HL-60/S4 treated with phorbol 12-myristate 13-acetate at 8.2 ng/mL for 4 days and 3 days (cell line): Measurements from ENCODE around the gene TMEM272.

Source experiments
- in situ Hi-C: fragments of 300-500 bp; cut with MboI; formaldehyde crosslinking; loops from 2 replicates; pipeline ENCODE4 v1.15.0; 2022; ENCODE audit warnings: low sequenced_read_pairs

The TMEM272 gene

GRCh38 chr13:51856027-51856736 is 11.2 kb upstream of the TMEM272 start:
- in situ Hi-C loops, result no loop called here

GRCh38 chr13:51849145-51850101 is 4.4 kb upstream of the TMEM272 start:
- in situ Hi-C loops, result no loop called here

DNA sequence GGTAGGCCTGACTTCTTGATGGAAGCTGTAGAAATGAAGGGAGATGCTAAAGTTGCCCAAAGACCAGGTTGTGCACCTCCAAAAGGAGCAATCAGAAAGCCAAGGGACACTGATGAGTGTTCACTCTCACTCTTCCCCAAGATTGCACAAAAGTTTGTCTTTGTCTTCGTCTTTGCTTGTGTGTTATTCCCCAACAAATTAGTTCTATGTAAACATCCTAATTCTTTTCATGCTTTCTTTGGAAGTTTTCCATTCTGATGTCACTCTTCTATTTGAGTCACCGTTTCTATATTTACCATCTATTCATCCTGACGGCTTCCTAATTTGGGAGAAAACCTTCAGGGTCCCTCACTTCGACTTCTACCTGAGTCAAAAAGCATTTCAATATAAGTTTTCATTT is 3.7 kb upstream of the TMEM272 start:
- in situ Hi-C loops, result no loop called here

DNA sequence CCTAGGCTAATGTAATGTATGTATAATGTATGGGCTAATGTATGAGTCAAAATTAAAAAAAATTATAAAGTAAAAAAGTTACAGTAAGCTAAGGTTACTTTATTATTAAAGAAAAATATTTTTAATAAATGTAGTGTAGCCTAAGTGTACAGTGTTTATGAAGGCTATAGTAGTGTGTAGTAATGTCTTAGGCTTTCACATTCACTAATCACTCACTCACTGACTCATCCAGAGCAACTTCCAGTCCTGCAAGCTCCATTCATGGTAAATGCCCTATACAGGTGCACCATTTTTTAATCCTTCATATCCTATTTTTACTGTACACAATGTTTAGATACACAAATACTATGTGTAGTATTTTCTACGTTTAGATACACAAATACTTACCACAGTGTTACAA is 1.8 kb upstream of the TMEM272 start:
- in situ Hi-C loops, result no loop called here

DNA sequence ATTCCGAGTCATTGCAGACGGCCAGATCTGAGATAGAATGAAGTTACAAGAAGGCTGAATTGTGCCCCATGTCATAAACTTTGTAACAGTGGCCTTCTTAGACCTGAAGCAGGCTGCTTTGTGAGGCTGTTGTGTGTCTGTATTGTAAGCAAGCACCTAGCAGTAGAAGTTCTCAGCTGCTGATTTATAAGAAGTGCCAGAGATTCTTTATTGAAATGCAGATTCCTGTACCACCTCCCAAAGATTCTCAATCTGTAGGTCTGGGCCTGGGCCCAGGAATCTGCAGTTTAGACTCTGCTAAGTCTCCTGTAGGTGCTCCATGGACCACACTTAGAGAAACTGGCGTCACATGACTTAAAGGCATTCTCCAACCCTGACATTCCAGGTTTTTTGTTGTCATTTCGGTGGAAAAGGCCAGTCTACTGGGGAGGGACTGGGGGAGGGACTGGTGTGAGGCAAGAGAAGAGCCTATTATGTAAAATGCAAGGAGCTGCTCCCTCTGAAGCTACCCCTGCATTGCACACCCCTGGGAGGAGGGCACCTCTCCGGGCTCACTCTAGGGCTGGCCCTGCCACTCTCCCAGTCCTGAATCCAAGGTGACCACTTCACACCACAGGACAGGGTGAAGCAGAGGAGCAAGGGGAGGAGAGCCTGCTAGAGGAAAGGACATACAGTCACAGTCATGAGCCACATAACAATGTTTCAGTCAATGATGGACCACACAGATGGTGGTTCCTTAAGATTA is 769 bp upstream of the TMEM272 start:
- in situ Hi-C loops, result no loop called here

DNA sequence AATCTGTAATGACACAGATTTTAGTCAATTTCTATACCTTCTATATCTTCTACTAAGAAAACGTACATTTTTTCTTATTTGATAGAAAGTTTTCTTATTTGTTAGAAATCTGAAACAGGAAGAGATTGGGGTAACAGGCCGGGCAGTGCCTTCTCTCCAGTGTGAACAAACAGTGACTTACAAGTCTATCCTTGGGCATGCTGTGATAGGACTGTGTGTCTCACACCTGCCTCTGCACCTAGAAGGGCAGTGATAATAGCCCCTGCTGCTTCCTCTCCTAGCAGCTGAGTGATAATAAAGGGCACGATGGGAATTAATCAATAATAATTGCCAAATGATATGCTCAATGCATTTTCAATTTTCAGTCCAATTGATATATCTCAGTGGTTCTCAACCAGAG is 1.4 kb downstream of the TMEM272 start:
- in situ Hi-C loops, result no loop called here

GRCh38 chr13:51841732-51842131 is 3.2 kb downstream of the TMEM272 start:
- in situ Hi-C loops, result no loop called here

- in situ Hi-C loops, result no loop called here
Observed at GRCh38 chr13:51840917-51841316, 4.1 kb downstream of the TMEM272 start.

GRCh38 chr13:51839711-51840540 is 5.1 kb downstream of the TMEM272 start:
- in situ Hi-C loops, result no loop called here

DNA sequence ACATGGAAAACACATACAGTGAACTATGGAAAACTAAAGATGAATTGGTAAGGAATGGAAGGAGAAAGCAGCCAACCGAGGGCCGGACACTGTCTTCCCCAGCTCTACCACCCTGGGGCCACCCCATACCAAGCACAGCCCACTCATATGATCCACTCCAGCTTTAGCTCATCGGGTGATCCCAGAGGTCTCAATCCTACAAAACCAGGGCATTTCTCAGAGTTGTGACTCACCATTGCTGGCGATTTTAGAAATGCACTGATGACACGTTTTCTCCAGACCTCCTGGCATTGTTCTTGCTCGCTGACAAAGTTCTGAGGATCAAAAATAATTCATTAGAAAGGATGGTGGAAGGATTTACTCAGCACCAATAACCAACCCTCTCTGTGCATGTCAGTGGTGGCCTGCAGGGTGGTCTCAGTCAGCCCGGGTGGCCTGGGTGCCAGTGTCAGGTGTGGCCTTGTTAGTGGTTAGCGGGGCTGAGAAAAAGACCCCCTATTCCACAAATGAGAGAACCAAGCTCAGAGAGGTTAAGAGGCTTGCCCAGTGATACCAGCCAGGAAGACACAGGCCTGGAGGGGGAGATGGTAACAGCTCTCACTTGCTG is 6.6 kb downstream of the TMEM272 start:
- in situ Hi-C loops, result no loop called here

DNA sequence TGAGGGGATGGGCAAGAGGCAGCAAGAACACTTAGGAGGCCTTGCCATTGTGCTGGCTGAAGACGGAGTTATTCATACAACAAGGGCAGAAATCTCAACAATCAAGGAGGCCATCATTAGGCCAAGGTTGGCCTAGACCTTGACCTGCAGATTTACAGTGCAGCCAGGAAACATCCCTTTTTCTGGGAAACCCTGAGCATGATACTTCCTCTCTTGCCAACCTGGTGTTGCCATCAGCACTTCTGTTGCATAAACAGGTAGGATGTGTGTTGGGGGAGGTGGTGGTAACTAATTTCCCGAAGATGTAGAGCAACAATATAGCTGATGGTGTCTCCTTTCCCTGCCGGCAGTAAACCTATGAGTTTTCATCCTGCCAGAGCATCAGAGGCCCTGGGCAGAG is 8.0 kb downstream of the TMEM272 start:
- in situ Hi-C loops, result no loop called here

DNA sequence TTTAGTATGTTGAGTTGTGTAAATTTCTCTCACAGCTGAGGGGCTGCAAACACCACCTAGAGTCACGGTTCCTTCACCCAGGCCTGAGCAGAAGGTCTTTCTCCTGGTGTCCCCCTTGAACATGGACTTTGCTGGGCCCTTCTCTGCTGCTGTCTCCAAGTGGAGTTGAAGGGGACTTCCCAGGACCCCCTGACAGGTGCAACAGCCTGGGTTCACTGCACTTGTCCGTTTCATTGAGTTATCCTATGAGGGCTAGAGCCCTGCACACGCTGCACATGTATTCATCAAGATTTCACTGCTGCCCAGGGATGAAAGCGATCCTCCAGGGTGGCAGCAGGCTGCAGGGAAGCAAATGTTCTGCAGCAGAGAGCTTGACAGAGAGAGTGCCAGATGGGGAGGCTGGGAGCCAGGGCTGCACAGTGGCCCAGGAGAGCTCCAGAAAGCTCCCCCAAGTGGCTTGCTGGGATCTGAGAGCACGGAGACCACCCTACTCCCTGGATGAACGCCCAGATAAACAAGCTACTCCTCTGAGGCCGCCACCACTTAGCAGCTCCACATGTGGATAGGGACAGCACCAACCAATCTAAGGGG is 10.3 kb downstream of the TMEM272 start:
- in situ Hi-C loops, result no loop called here

DNA sequence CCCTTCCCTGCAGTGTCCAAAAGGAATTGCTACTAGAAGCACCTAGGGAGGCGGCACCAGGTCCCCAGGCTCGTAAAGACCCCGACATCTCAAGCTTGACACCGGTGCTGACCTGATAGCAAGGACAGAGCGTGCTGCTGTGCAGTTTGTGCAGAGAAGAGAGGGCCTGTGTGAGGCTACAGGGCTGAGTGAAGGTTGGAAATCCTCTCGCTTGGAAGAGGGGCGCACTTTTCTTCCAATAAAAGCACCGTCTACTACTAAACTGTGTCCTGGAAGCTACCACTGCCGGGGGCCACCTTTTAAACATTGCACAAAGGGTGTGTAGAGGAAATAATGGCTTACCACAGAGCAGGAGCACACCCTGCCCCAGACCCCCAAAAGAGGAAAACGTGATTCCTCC is 11.0 kb downstream of the TMEM272 start:
- in situ Hi-C loops, result no loop called here

DNA sequence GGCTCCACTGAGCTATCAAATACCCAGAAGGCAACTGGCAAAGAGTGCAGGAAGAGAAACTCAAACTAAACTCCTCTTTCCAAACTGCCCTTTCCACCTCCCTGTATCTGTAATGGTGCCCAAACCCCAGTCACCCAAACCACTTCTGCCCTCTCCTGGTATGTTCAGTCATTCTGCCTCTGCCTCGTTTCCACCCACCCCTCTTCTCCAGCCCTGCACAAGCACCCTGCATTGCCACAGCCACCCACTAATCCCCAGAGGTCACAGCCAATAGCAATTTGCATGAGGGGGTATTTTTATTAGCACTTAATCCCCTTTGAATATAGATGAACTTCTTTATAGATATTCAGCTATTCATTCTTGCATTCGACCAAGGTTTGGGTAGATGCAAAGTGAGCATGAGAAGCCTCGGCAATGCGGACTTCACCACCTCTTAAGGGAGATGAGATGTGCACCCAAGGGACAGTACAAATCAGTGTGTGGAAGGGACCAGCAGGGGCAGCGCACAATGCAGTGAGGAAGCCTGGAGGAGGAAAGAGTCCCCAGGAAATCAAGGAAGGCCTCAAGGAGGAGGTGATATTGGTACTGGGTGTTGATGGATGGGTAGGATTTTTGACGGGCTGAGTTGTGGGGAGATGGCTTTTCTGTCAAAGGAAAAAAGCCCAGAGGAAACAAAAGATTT is 12.4 kb downstream of the TMEM272 start:
- in situ Hi-C loops, result no loop called here

DNA sequence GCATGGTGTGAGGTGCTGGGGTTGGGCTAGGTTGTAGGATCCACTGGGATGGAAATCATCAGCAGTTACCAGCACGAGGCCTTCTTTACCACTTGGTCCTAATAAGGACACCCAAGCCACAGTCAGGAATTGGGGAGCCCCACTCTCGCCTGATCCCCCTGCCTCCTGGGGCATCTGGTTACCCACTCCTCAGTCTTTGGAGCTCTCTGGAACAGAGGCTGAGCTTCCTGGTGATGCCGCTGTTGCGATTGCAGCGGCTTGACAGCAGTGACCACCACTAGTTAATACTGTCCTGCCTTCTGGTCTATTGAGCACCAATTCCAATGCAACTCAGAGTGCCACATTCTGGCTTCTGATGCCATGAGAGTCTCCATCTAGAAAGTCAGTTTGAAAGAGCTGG is 13.5 kb downstream of the TMEM272 start:
- in situ Hi-C loops, result no loop called here

GRCh38 chr13:51829568-51829899 is 15.4 kb downstream of the TMEM272 start:
- in situ Hi-C loops, result no loop called here

- in situ Hi-C loops, result no loop called here
Observed at GRCh38 chr13:51828730-51829567, 16.0 kb downstream of the TMEM272 start.

DNA sequence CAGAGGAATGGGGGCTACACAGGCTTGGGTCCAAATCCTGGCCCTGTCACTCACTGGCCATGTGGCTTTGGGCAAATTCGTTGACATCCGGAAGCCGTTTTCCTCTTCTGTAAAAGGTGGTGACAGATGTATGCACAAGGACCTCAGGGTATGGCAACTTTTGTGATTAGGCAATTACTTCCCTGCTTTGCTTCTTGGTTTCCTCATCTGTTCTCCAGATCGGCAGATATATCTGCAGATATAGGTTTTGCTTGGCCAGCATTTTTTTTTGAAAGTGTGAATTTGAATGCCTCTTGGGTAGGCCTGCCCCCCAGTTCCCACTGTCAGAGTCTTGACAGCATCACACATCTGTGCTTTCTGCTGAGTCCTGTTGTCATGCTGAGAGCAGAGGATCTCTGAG is 17.7 kb downstream of the TMEM272 start:
- in situ Hi-C loops, result no loop called here
